Endothelial cell of umbilical vein (primary cell): ENCODE data around the gene RAMP1. TPM values are rescaled to one million over a fixed set of nuclear protein-coding genes. Genes with fewer than 3 reads are reported as not detected.
A peak's percentile ranks its signal among the peaks of the same experiment; 100 is the strongest.

Source experiments
- BruUV-seq: library from RNA; stranded (reverse); fragments of 400-500 nt; replicated peaks from 2 replicates; lab custom pipeline; 2021; lab: Mats Ljungman, UMichigan
- CTCF ChIA-PET: fragments of 300-600, 350-600 bp; sonication (Branson Sonifier 250); formaldehyde crosslinking; loops from one replicate; lab custom pipeline; 2021; ENCODE audit warnings: antibody characterized with exemption, inconsistent platforms; lab: Charles Lee
- POLR2A ChIA-PET: fragments of 300-600, 350-600 bp; sonication (Branson Sonifier 250); formaldehyde crosslinking; loops from one replicate; lab custom pipeline; 2021; ENCODE audit warnings: antibody characterized with exemption, inconsistent platforms; lab: Charles Lee
- DNase-seq: peaks from one replicate; pipeline ENCODE4 v3.0.0-alpha.2; 2011; ENCODE audit warnings: low read depth, low spot score
- FAIRE-seq: peaks from 2 replicates; lab custom pipeline; 2011; peaks lifted over from hg19 to GRCh38; lab: Jason Lieb, UNC
- H2AFZ ChIP-seq: 2 replicates; pipeline ENCODE4 v1.6.0; 2012; ENCODE audit warnings: low read depth, low read length, control low read depth, inconsistent platforms
- H3K27ac ChIP-seq: 2 replicates; pipeline ENCODE4 v1.5.1; 2011; ENCODE audit warnings: low read depth, mild to moderate bottlenecking, control low read depth, low read length, moderate library complexity; ENCODE audit not compliant: insufficient read depth
- H3K27me3 ChIP-seq, 2 experiments: 2 replicates each; pipeline versions ENCODE4 v1.6.0 to v1.6.1; 2011; ENCODE audit warnings: low read length in 2 of 2, mixed read lengths in 1 of 2; ENCODE audit not compliant: control insufficient read depth in 2 of 2, insufficient read depth in 2 of 2
- H3K36me3 ChIP-seq, 2 experiments: 2 replicates in 1 of 2; 3 replicates in 1 of 2; pipeline ENCODE4 v1.5.1; 2011; ENCODE audit warnings: low read length in 2 of 2, mild to moderate bottlenecking in 1 of 2, moderate library complexity in 1 of 2; ENCODE audit not compliant: control insufficient read depth in 2 of 2, insufficient read depth in 2 of 2; ENCODE audit errors: extremely low read depth in 1 of 2
- H3K4me1 ChIP-seq: 3 replicates; pipeline ENCODE4 v1.5.1; 2011; ENCODE audit warnings: mild to moderate bottlenecking, low read length; ENCODE audit not compliant: control insufficient read depth, insufficient read depth; ENCODE audit errors: extremely low read depth
- H3K4me2 ChIP-seq: 2 replicates; pipeline ENCODE4 v1.6.1; 2011; ENCODE audit warnings: low read length, control low read depth, mixed read lengths; ENCODE audit not compliant: insufficient read depth
- H3K4me3 ChIP-seq, 3 experiments: fragments of 200-600 bp in 1 of 3; sonication (generic), shearing (Covaris generic) in 1 of 3; replicated peaks in 1 of 3; 2 replicates each; pipeline ENCODE4 v1.5.1; 2011 to 2016; ENCODE audit warnings: control low read depth in 3 of 3, low read length in 3 of 3, mild to moderate bottlenecking in 2 of 3, inconsistent platforms in 1 of 3, low read depth in 1 of 3, moderate library complexity in 1 of 3; ENCODE audit not compliant: insufficient read depth in 1 of 3
- H3K79me2 ChIP-seq: 2 replicates; pipeline ENCODE4 v1.6.0; 2012; ENCODE audit warnings: low read length, inconsistent platforms; ENCODE audit not compliant: control insufficient read depth, insufficient read depth
- H3K9ac ChIP-seq: replicated peaks from 2 replicates; pipeline ENCODE3; 2011; ENCODE audit warnings: low read length, control low read depth; ENCODE audit not compliant: insufficient read depth; ENCODE audit errors: extremely low read depth
- H3K9me1 ChIP-seq: replicated peaks from 3 replicates; pipeline ENCODE4 v1.6.0; 2011; ENCODE audit warnings: mild to moderate bottlenecking, low read length; ENCODE audit not compliant: control insufficient read depth, insufficient read depth; ENCODE audit errors: extremely low read depth
- H3K9me3 ChIP-seq: replicated peaks from 2 replicates; pipeline ENCODE4 v1.5.1; 2012; ENCODE audit warnings: low read length, inconsistent platforms; ENCODE audit not compliant: control insufficient read depth, insufficient read depth
- H4K20me1 ChIP-seq: replicated peaks from 2 replicates; pipeline ENCODE3; 2011; ENCODE audit warnings: mild to moderate bottlenecking, low read length; ENCODE audit not compliant: control insufficient read depth, insufficient read depth; ENCODE audit errors: extremely low read depth
- EZH2 ChIP-seq: IDR thresholded peaks from 2 replicates; pipeline ENCODE4 v1.6.1; 2012; ENCODE audit warnings: borderline replicate concordance, low read depth, mild to moderate bottlenecking, moderate library complexity, low read length, inconsistent platforms; ENCODE audit not compliant: severe bottlenecking
- GATA2 ChIP-seq: IDR thresholded peaks from 2 replicates; pipeline ENCODE4 v1.7.0; 2011; ENCODE audit warnings: low read depth, mild to moderate bottlenecking, moderate library complexity, mixed read lengths, low read length; ENCODE audit not compliant: insufficient read length, insufficient read depth
- MAX ChIP-seq: IDR thresholded peaks from 2 replicates; pipeline ENCODE4 v1.6.1; 2011; ENCODE audit not compliant: insufficient read depth, insufficient read length
- MYC ChIP-seq: IDR thresholded peaks from one replicate; pipeline ENCODE4 v1.6.1; 2011; ENCODE audit warnings: mild to moderate bottlenecking, low read depth, low read length
- POLR2A ChIP-seq: IDR thresholded peaks from 2 replicates; pipeline ENCODE4 v1.6.1; 2012; ENCODE audit warnings: low read depth, mild to moderate bottlenecking, control low read depth, low read length
- dilution Hi-C: fragments of 300-500 bp; cut with MboI; formaldehyde crosslinking; loops from one replicate; pipeline ENCODE4 v1.15.0; 2019; ENCODE audit warnings: low sequenced_read_pairs; ENCODE audit not compliant: extremely low pct_ligation_motif_present
- intact Hi-C: fragments of 100-400 bp; cut with micrococcal nuclease; formaldehyde crosslinking; loops from one replicate; pipeline ENCODE4 v1.10.0; 2022
- polyA plus RNA-seq, 4 experiments: library from polyadenylated mRNA; depleted of rRNA in 3 of 4; stranded (reverse) in 3 of 4; unstranded in 1 of 4; fragments of >200 nt; gene quantifications; 2 replicates each; pipeline versions ENCODE4 v1.2.1 to v1.2.3, GENCODE V29; 2011 to 2012; ENCODE audit warnings: missing spikeins in 1 of 4
- total RNA-seq: library from RNA; stranded (reverse); gene quantifications from 2 replicates; pipeline ENCODE4 v1.2.3, GENCODE V29; 2021
- TF ChIP-seq, protein P1 (sequence below), 2 donors: IDR thresholded peaks; 1 replicate in 1 of 2; 2 replicates in 1 of 2; pipeline ENCODE4 v1.5.1; 2011; ENCODE audit warnings: low read length in 2 of 2, mild to moderate bottlenecking in 2 of 2, moderate library complexity in 2 of 2, control low read depth in 1 of 2, inconsistent platforms in 1 of 2, low read depth in 1 of 2; ENCODE audit not compliant: insufficient read depth in 1 of 2; ENCODE audit errors: extremely low read depth in 1 of 2

The RAMP1 gene
- total and polyA plus RNA-seq, 2 donors (not counting 3 experiments of a cell fraction or from before 2014, with no cell fraction given) = 0.18 TPM; not detected in 1

- no peaks in the 10 kb centered on the region for H3K9me3 ChIP-seq
- peaks cover 23 to 26% of the 10 kb centered on the region in 2 experiments for H3K27me3 ChIP-seq
- H2AFZ ChIP-seq = no peak overlapping the region
- intact Hi-C loops = no loop called here
- DNase-seq = no peak
- ChIA-PET POLR2A (no interaction called here), CTCF (interaction anchor here (1.8 kb wide), 1 partner anchor 11 kb away, joined by 4 read pairs; no protein-coding TSS in a partner anchor)
- no peak overlapping the region for H3K4me2 ChIP-seq
- BruUV-seq = no TSS peak
- no peaks in the 10 kb centered on the region for H3K79me2 ChIP-seq
- dilution Hi-C loops = no loop called here
- H3K4me1 ChIP-seq = no peaks in the 10 kb centered on the region
- H3K4me3 ChIP-seq = no peak overlapping the region
- no peaks in the 10 kb centered on the region for H3K36me3 ChIP-seq
- no peaks in the 10 kb centered on the region for H3K9me1 ChIP-seq
- H4K20me1 ChIP-seq = no peaks in the 10 kb centered on the region
- no peak for FAIRE-seq
- TF ChIP-seq POLR2A (no peak), MAX (no peak), GATA2 (no peak)
- TF ChIP-seq, protein P1, sequence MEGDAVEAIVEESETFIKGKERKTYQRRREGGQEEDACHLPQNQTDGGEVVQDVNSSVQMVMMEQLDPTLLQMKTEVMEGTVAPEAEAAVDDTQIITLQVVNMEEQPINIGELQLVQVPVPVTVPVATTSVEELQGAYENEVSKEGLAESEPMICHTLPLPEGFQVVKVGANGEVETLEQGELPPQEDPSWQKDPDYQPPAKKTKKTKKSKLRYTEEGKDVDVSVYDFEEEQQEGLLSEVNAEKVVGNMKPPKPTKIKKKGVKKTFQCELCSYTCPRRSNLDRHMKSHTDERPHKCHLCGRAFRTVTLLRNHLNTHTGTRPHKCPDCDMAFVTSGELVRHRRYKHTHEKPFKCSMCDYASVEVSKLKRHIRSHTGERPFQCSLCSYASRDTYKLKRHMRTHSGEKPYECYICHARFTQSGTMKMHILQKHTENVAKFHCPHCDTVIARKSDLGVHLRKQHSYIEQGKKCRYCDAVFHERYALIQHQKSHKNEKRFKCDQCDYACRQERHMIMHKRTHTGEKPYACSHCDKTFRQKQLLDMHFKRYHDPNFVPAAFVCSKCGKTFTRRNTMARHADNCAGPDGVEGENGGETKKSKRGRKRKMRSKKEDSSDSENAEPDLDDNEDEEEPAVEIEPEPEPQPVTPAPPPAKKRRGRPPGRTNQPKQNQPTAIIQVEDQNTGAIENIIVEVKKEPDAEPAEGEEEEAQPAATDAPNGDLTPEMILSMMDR (IDR thresholded peaks at IDR 0.05; ENCODE audit: extremely low read depth in 1 of 2, insufficient read depth in 1 of 2, low read depth in 1 of 2, low read length in 2 of 2) = no peak
- H3K27ac ChIP-seq = no peak overlapping the region
- no peak overlapping the region for H3K9ac ChIP-seq
Observed at GRCh38 chr2:237952851-237953250, 93.4 kb downstream of the RAMP1 start.

DNA sequence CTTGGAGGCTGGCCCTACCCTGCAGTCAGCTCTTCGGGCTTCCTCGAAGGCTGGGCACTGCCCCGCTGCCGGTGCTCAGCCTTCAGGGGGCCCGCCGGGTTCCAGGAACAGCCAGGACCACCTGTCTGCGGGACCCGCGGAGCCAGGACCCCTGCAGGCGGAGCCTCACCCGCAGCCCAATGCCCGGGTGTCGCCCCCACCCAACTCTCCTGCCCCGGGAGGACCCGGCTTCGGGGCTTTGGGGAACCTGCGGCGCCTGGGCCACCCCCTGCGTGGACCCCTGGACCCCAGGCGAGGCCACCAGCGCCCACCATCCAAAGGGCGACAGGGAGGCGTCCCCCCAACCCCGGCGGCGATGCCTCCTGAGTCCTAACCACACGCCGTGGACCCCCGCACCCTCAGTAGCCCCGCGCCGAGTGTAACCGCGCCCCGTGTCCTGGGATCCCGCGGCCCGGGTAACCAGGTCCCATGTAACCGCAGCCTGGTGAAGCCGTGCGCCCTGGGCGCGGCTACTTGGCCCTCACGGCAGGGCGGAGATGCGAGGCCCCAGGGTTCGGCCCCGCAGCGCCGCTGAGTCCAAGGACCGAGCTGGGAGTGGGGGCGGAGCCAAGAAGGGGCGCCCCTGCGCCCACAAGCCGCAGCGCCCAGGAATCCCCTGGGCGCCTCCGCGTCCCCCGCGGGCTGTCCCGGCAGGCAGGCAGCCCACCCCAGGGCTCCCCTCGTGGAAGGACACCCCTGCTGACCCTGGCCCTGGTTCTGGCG lies 96.4 kb downstream of the RAMP1 start:
- no peaks in the 10 kb centered on the region for H3K79me2 ChIP-seq
- dilution Hi-C loops = no loop called here
- POLR2A ChIA-PET = no interaction called here
- BruUV-seq = no TSS peak
- TF ChIP-seq EZH2 = peak; percentile 34
- no peak for TF ChIP-seq MYC
- CTCF ChIA-PET = no interaction called here
- no peaks in the 10 kb centered on the region for H3K9me3 ChIP-seq
- no peaks in the 10 kb centered on the region for H3K36me3 ChIP-seq
- H3K4me1 ChIP-seq = no peaks in the 10 kb centered on the region
- H3K9ac ChIP-seq = no peak overlapping the region
- H3K27me3 ChIP-seq = peaks cover 23 to 30% of the 10 kb centered on the region in 2 experiments
- H3K4me3 ChIP-seq = no peak overlapping the region
- H3K4me2 ChIP-seq = no peak overlapping the region
- intact Hi-C loops = no loop called here
- H2AFZ ChIP-seq = no peak overlapping the region
- H4K20me1 ChIP-seq = no peaks in the 10 kb centered on the region
- no peaks in the 10 kb centered on the region for H3K9me1 ChIP-seq
- DNase-seq = no peak
- no peak overlapping the region for H3K27ac ChIP-seq
- no peak for FAIRE-seq
